RWPE1 (cell line): Measurements from ENCODE around the gene PKNOX2.
A peak's percentile ranks its signal among the peaks of the same experiment; 100 is the strongest.

Experiments
- CTCF ChIA-PET: fragments of 350-600 bp; sonication (Branson Sonifier 250); formaldehyde crosslinking; extraction: SDS; loops from one replicate; lab custom pipeline; 2021; lab: Yijun Ruan, JAX
- POLR2A ChIA-PET: fragments of 400-600 bp; formaldehyde crosslinking; extraction: SDS; loops from one replicate; lab custom pipeline; 2020; ENCODE audit warnings: antibody characterized with exemption; ENCODE audit not compliant: low non-redundant PET; lab: Yijun Ruan, JAX
- DNase-seq: peaks from one replicate; pipeline ENCODE4 v3.0.0; 2012; ENCODE audit warnings: low spot score
- H3K27ac ChIP-seq: fragments of 450-650 bp; 2 replicates; pipeline ENCODE4 v1.5.1; 2017
- TF ChIP-seq, protein P1 (sequence below): fragments of 450-650 bp; conservative IDR thresholded peaks from 2 replicates; pipeline ENCODE4 v1.5.1; 2017; ENCODE audit warnings: low read depth, mild to moderate bottlenecking

The PKNOX2 gene

DNA sequence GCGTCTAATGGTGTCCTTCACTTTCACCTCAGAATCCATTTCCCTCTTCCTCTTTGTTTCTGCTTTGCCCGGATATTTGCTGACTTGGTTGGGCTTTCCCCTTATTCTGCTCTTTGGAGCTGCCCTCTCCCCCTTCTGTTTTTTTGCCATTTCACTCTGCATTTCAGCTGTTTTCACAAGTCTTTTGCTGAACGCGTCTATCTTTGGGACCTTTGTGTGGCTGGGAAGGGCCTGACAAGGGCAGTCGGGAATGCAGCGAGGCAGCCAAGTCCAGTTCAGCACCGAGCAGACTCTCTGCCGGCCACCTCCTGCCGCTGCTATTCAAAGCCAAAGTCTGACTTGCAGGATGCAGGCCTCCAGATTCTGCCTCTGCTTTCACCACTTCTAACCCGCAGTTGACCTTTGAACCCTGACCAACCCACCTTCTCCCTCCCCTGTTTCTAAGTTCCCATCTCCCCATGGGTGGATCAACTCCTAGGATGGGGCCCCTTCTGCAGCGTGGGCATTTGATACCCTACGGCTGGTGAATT, 293.3 kb downstream of the PKNOX2 start:
- TF ChIP-seq, protein P1, sequence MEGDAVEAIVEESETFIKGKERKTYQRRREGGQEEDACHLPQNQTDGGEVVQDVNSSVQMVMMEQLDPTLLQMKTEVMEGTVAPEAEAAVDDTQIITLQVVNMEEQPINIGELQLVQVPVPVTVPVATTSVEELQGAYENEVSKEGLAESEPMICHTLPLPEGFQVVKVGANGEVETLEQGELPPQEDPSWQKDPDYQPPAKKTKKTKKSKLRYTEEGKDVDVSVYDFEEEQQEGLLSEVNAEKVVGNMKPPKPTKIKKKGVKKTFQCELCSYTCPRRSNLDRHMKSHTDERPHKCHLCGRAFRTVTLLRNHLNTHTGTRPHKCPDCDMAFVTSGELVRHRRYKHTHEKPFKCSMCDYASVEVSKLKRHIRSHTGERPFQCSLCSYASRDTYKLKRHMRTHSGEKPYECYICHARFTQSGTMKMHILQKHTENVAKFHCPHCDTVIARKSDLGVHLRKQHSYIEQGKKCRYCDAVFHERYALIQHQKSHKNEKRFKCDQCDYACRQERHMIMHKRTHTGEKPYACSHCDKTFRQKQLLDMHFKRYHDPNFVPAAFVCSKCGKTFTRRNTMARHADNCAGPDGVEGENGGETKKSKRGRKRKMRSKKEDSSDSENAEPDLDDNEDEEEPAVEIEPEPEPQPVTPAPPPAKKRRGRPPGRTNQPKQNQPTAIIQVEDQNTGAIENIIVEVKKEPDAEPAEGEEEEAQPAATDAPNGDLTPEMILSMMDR: no peak
- CTCF ChIA-PET: no interaction called here
- DNase-seq: no peak
- POLR2A ChIA-PET: interaction anchor here (0.5 kb wide), 1 partner anchor 167 kb away, joined by 3 read pairs; the partner anchor contains the start of gene CHEK1
- H3K27ac ChIP-seq: no peak overlapping the region

DNA sequence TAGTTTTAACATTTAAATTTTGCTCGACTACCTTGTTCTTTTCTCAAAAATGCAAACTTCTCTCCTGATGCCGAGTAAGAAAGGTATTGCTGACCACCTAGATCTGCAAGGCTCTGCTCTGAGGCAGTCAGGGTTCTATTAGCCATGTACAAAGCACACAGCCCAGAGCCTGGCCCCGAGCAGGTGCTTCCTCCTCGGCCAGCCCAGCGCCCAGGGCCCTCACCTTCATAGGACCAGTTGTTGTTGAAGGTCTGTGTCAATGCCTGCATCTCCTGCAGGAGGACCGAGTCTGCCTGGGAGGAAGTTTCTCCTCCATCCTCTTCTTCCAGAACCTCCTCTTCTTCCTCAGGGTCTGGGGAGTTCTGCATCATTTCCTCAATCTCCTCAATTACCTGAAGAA, 295.7 kb downstream of the PKNOX2 start:
- POLR2A ChIA-PET: no interaction called here
- TF ChIP-seq, protein P1: no peak
- DNase-seq: no peak
- CTCF ChIA-PET: interaction anchor here (0.6 to 1.3 kb wide), 3 partner anchors 9 to 293 kb away, joined by 3 to 6 read pairs (median 4); no protein-coding TSS in a partner anchor
- H3K27ac ChIP-seq: no peak overlapping the region

DNA sequence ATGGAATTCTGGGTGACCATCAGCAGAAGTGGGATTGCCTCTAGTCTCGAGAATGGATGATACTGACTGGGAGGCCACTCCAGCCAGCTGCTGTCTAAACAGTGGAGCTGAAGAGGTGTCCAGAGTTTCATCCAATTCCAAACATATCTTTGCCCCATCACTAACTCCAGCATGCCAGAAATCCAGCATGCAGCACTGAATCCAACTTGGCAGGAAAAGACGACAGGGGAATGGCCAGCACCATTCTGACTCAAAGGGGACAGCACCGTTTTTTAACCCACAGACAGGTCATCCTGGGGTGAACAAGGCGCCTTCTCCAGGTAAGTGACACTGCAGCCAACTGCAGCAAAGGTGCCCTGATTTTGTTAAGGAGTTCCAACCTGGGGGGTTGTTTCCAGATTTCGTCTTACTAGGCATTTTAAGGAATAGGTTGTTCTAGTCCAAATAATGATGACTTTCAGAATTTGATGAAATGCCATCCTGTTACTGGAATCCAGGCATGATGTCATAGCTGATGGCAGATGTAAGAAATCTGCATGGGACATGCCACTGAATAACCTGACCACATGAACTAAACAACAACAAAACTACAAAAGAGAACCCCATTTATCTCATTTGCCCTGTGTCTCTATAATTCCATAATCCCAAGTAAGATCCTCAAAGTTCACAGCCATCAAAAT, 299.2 kb downstream of the PKNOX2 start:
- no peak overlapping the region for H3K27ac ChIP-seq
- POLR2A ChIA-PET: no interaction called here
- no peak for DNase-seq
- TF ChIP-seq, protein P1: no peak
- CTCF ChIA-PET: no interaction called here

DNA sequence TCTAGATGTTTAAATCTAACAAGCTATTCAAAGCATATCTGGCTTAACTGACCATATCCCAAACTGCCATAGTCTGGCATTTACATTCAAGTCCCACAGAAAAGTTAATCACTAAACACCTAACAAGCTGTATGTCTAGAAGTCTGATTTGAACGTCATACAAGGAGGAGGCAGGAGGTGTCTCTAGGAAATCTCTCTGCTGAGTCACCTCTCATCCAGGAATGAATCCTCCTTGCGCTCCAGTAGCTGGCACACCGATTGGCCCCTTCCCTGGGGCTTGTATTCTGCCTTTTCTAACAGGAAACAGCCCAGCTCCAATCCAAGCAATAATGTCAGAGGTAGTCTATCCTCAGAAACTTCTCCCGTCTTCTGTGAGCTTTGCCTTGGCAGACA, 299.7 kb downstream of the PKNOX2 start:
- TF ChIP-seq, protein P1: no peak
- no peak overlapping the region for H3K27ac ChIP-seq
- ChIA-PET POLR2A (no interaction called here), CTCF (interaction anchor here (0.6 kb wide), 1 partner anchor 9 kb away, joined by 5 read pairs; no protein-coding TSS in a partner anchor)
- DNase-seq: peak; percentile 53

DNA sequence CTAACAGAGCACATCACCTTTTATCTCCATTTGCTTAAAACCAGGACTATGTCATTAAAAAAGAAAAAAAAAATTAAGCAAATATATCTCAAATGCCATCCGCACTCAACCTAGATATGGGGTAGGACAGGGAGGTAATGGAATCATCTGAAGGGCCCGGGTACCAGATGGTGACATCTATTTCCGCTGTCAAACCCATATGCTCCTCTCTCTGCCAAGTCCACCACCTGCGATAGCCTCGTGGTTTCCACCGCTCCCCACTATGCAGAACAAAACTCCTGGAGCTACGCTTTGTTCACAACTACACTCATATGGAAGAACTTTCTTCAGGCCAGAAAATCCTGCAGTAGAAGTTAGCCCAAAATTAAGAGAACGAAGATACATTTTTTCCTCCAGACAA, 300.1 kb downstream of the PKNOX2 start:
- TF ChIP-seq, protein P1: no peak
- no peak overlapping the region for H3K27ac ChIP-seq
- ChIA-PET POLR2A (no interaction called here), CTCF (interaction anchor here (0.6 kb wide), 1 partner anchor 9 kb away, joined by 5 read pairs; no protein-coding TSS in a partner anchor)
- DNase-seq: no peak

DNA sequence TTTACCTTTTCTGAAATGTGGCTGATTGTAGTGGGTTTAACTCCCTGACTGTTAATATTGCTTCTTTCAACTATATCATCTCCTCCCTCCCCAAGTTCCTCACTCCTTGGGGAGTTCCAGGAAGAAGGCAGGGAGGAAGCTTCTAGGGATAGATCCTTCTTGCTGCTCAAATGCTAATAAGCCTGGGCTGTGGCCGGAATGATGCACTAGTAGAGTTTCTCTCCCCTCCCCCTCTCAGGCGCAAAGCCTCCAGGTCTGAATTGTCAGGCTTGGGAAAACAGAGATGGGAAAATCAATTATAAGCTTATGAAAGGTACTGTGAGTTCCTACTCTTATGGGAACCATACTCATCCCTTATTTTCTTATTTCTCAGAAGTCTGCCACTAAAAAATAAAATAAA, 300.7 kb downstream of the PKNOX2 start:
- no peak for DNase-seq
- TF ChIP-seq, protein P1: no peak
- H3K27ac ChIP-seq: no peak overlapping the region
- ChIA-PET POLR2A (no interaction called here), CTCF (no interaction called here)
